Measurements from ENCODE around the gene PGC. TPM values are rescaled to one million over a fixed set of nuclear protein-coding genes. Genes with fewer than 3 reads are reported as not detected.

PGC gene
- total RNA-seq, 4 donors from 2014 or later: not detected

DNA sequence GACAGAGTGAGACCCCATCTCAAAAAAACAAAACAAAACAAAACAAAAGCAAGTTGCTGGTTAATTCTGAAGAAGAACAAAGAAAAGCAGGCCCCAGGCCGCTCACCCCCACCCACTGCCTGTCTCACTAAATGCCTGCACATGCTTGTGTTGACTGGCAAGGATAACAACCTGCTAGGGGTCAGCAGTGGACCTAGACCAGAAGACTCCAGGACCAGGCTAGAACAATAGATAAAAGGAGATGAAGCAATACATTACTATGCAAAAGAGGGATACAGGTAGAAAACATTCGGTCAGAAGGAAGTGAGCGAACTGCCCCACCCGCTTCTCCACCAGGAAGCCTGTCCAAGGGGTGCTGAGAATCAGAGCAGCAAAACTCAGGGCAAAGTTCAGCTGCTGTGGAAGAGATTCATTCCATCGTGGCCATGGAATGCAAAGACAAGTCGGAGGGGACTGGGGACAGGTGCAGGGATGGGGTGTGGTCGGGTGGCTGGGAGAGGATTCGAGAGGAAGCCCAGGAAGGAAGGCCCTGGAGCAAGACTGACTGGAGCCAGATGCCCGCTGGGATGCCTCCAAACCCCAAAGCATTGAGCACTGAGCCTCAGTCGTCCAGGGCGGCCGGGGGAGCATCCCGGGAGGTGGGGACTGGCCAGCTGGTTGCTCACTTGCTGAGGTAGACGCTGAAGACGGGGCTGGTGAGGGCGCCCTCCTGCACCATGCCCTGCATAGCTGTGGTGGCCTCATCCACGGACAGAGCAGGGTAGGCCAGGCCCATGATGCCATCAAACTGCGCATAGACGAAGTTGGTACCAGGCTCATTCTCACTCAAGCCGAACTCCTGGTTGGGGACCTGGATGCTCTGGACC is 5.3 kb downstream of the PGC start:
- no peak for TF ChIP-seq CTCF (IDR thresholded peaks at IDR 0.05; ENCODE audit: low read depth)

DNA sequence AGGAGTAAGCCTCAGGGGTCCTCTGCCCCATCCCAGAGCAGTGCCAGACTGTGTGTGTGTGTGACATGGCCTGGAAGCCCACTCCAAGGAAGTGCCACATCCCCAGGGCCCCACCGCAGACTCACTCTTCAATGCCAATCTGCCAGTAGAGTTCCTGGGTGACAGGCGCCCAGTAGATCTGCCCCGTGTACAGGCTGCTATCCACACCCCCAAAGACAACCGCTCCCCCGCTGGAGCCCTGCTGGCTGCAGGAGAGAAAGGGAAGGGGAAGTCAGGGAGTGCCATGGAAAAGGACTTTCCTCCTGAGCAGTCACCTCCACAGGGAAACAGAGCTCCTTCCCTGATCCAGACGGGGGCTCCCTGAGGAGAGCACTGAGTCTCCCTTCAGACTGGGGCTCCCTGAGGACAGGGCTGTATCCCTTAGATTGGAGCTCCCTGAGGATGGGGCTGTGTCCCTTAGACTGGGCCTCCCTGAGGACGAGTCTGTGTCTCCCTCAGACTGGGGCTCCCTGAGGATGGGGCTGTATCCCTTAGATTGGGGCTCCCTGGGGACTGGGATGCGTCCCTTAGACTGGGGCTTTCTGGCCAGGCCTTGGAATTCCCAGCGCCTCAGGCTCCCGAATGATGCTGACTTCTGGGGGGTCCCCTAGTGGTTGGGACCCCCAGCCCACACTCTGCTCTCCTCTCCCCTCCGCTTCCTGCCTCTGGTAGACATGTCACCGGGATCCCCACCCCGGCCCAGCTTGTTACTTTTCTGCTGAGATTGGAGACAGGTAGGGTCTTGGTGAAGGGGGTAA is 6.6 kb downstream of the PGC start:
- TF ChIP-seq CTCF (IDR thresholded peaks at IDR 0.05; ENCODE audit: low read depth): no peak

GRCh38 chr6:41739041-41739440 is 8.2 kb downstream of the PGC start:
- no peak for TF ChIP-seq CTCF (IDR thresholded peaks at IDR 0.05; ENCODE audit: low read depth)

- TF ChIP-seq CTCF (IDR thresholded peaks at IDR 0.05; ENCODE audit: low read depth): no peak
Observed at GRCh38 chr6:41737591-41738130, 9.5 kb downstream of the PGC start.

DNA sequence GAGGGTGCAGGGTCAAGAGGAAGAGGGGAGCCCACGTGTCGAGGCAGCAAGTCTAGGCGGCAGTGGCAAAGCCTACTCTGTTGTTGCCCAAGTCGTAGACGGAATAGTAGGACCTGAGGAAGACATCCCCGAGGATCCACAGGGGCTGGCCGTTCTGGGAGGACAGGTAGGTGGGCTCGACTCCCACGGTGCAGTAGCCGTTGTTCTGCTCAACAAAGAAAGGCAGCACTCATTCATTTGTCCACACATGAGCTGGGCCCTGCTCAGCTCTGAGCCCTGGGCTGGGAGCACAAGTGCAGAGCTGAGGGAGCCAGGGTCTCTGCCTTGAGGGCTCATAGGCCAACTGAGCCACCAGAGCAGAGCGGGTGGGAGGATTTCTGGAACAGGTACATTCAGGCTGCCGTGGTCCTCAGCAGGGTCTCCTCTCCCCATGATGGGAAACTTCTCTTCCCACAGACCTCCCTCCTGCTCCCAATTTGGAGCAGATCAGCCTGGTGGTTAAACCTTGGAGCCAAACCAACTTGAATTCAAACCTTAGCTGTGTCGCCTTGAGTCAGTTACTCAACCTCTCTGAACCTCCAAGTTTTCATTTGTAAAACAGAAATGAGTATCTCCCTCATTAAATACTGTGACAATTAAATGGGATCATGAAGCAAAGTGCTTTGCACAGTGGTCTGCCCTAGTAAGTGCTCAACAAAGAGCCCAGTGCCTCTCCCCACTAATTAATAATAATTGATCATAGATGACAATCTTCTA is 10.2 kb downstream of the PGC start:
- TF ChIP-seq CTCF (IDR thresholded peaks at IDR 0.05; ENCODE audit: low read depth): no peak

DNA sequence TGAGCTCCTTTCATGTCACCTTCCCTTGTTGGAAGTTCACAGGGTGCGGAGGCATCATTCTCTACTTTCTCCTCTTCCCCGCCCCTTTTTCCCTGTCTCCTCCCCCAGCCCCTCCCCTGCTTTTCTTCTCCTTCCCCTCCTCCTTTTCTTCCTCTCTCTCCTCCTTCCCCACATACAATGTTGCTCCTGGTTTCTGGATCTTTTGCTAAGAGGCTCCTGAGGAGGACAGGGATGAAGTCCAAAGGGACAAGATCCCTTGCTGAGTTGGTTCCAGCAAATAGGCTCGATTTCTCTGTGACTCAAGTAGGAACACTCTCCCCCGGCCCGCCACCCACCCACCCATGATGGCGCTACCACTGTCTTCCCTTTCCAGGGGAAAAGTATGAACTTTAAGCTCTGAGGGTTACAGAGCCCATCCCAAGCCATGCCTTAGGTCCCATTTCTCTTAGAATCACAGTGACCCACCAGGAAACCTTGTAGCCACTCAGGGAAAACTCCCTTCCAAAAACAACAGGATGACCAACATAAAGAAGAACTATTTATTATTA is 10.9 kb downstream of the PGC start:
- TF ChIP-seq CTCF (IDR thresholded peaks at IDR 0.05; ENCODE audit: low read depth): no peak
